ENCODE data around the gene EIF4G3. TPM values are rescaled to one million over a fixed set of nuclear protein-coding genes. Genes with fewer than 3 reads are reported as not detected.
A peak's percentile ranks its signal among the peaks of the same experiment; 100 is the strongest.

Gene EIF4G3
- total and polyA plus RNA-seq, 2 donors (not counting 1 experiment from before 2014, with no cell fraction given): 53.5 to 67.0 TPM

DNA sequence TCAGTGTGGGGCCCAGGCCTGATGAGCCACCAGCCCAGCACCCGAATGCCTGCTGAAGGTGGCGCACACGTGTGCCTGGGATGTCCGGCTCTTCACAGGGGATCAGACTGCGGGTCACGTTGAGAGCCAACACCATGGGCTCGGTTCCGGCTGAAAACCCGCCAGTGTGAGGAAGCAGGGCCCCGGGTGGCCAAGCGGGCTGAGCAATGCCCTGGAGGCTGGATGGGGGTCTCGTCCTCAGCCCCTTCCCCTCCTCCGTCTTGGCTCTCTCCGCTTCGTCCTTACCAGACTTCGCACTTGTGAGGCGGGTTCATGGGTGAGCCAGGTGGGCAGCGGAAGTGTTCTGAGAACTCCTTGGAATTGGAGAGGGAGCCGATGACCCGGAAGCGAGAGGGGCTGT is 43.0 kb upstream of the EIF4G3 start:
- Histone ChIP-seq H3K36me3 (ENCODE audit: control insufficient read depth, insufficient read depth, low read length) (peaks cover 34% of the 10 kb centered on the region), H3K4me3 (replicated peaks in 1 of 4; ENCODE audit: control extremely low read depth in 1 of 4, insufficient read depth in 1 of 4, low read depth in 3 of 4, low read length in 4 of 4) (no peak overlapping the region), H3K4me2 (ENCODE audit: extremely low read depth, insufficient read depth, low read length) (no peak overlapping the region), H3K4me1 (ENCODE audit: control insufficient read depth, extremely low read depth, insufficient read depth, low read length) (no peaks in the 10 kb centered on the region), H3K9ac (ENCODE audit: insufficient read depth, low read length) (no peak overlapping the region), H3K27ac (ENCODE audit: insufficient read depth, low read length) (no peak overlapping the region), H3K9me3 (ENCODE audit: control insufficient read depth, insufficient read depth, low read depth, low read length) (no peaks in the 10 kb centered on the region), H3K79me2 (ENCODE audit: control insufficient read depth, insufficient read depth, low read length) (no peaks in the 10 kb centered on the region), H4K20me1 (ENCODE audit: control insufficient read depth, extremely low read depth, insufficient read depth, low read length) (no peaks in the 10 kb centered on the region), H2AFZ (ENCODE audit: low read length) (no peak overlapping the region), H3K27me3 (ENCODE audit: control insufficient read depth, insufficient read depth, low read length) (no peaks in the 10 kb centered on the region)
- no peak for DNase-seq (ENCODE audit: low read depth in 2 of 2)
- TF ChIP-seq EZH2 (IDR thresholded peaks at IDR 0.05; ENCODE audit: low read length, missing control alignments): no peak
- TF ChIP-seq, protein P1, sequence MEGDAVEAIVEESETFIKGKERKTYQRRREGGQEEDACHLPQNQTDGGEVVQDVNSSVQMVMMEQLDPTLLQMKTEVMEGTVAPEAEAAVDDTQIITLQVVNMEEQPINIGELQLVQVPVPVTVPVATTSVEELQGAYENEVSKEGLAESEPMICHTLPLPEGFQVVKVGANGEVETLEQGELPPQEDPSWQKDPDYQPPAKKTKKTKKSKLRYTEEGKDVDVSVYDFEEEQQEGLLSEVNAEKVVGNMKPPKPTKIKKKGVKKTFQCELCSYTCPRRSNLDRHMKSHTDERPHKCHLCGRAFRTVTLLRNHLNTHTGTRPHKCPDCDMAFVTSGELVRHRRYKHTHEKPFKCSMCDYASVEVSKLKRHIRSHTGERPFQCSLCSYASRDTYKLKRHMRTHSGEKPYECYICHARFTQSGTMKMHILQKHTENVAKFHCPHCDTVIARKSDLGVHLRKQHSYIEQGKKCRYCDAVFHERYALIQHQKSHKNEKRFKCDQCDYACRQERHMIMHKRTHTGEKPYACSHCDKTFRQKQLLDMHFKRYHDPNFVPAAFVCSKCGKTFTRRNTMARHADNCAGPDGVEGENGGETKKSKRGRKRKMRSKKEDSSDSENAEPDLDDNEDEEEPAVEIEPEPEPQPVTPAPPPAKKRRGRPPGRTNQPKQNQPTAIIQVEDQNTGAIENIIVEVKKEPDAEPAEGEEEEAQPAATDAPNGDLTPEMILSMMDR (conservative IDR thresholded peaks at IDR 0.05 in 1 of 2, IDR thresholded peaks at IDR 0.05 in 1 of 2; ENCODE audit: low read depth in 1 of 2, low read length in 2 of 2): no peak

DNA sequence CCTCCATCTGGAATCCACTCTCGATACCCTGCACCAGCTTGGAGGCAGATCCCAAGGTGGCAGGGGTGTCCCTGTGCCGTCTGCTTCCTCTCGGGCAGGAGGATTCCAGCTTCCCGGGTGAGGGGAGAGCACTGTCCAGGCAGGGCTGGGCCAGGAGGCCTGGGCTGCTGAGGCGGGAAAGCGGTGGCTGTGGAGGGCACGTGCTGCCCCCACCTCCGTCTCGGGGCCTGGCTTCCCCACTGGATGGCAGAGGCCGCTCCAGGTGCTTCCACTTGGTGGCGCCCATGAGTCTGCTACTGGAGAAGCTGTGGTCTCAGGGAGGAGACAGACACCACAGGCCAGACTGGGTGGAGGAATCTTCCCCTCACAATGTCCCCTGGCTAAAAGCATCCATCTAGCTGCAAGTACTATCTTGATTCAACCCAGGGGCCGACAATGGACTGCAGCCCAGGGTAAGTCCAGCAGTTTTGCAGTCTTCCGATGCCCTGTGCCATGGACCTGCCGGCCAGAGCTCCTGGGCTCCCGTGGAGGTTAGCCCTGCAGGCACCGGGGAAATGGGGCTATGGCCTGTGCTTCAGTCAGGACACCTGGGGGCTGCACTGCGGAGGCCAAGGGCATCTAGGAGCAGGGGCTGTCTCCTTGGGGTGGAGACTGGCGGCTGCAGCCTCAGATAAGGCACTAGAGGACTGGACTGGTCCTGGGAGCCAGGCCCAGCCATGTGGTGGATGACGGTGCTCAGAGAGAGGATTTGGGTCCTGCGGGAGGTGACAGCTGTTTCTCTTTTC is 41.3 kb upstream of the EIF4G3 start:
- H3K4me1 ChIP-seq (ENCODE audit: control insufficient read depth, extremely low read depth, insufficient read depth, low read length): no peaks in the 10 kb centered on the region
- TF ChIP-seq, protein P1 (conservative IDR thresholded peaks at IDR 0.05 in 1 of 2, IDR thresholded peaks at IDR 0.05 in 1 of 2; ENCODE audit: low read depth in 1 of 2, low read length in 2 of 2): peak; percentile 11 to 53
- TF ChIP-seq EZH2 (IDR thresholded peaks at IDR 0.05; ENCODE audit: low read length, missing control alignments): no peak
- peak in 1 of 2 donors; percentile 23 for DNase-seq (ENCODE audit: low read depth in 2 of 2)
- no peaks in the 10 kb centered on the region for H3K27me3 ChIP-seq (ENCODE audit: control insufficient read depth, insufficient read depth, low read length)
- H3K36me3 ChIP-seq (ENCODE audit: control insufficient read depth, insufficient read depth, low read length): peaks cover 32% of the 10 kb centered on the region
- no peak overlapping the region for H3K27ac ChIP-seq (ENCODE audit: insufficient read depth, low read length)
- no peaks in the 10 kb centered on the region for H4K20me1 ChIP-seq (ENCODE audit: control insufficient read depth, extremely low read depth, insufficient read depth, low read length)
- no peak overlapping the region for H3K4me3 ChIP-seq (replicated peaks in 1 of 4; ENCODE audit: control extremely low read depth in 1 of 4, insufficient read depth in 1 of 4, low read depth in 3 of 4, low read length in 4 of 4)
- no peaks in the 10 kb centered on the region for H3K9me3 ChIP-seq (ENCODE audit: control insufficient read depth, insufficient read depth, low read depth, low read length)
- H3K9ac ChIP-seq (ENCODE audit: insufficient read depth, low read length): no peak overlapping the region
- no peak overlapping the region for H2AFZ ChIP-seq (ENCODE audit: low read length)
- H3K79me2 ChIP-seq (ENCODE audit: control insufficient read depth, insufficient read depth, low read length): no peaks in the 10 kb centered on the region
- no peak overlapping the region for H3K4me2 ChIP-seq (ENCODE audit: extremely low read depth, insufficient read depth, low read length)

DNA sequence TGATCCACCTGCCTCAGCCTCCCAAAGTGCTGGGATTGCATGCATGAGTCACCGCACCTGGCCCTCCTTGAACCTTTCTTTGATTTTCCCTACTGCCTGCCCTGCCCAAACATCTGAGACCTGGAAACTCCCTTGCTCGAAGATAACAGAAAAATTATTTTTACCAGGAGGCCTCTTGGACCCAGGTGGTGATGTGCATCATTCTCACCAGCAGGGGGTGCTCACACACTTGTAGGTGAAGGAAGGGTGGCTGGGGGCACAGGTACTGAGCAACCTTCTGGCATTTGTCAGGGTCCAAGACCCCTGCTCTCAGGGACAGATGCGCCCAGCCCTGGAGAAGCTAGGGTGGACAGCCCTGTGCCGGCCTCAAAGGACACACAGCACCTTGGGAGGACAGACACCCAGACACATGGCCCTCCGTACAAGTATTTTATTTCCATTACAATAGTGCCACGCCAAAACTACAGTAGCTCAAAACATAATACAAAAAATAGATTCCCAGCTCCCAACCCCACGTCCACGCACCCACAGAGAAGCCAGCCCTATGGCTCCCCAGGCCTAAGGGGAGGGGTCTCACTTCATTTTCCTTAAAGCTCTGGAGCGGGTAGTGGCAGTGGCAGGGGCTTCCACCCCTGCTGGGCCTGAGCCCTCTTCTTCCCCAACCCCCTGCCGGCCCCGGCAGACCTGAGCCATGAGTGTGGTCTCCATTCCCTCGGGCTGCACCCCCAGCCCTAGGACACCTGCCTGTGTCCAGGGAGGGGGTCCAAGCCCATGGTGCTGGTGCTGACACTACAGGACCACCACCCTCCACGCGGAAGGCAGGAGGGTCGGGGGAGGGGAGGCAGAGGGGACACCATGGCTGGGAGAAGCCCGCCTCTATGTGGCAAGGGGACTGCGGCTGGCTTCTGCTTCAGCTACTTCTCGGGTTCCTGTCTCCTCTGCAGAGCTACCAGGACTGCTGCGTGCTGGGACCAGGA is 40.4 kb upstream of the EIF4G3 start:
- Histone ChIP-seq H3K27ac (ENCODE audit: insufficient read depth, low read length) (no peak overlapping the region), H3K79me2 (ENCODE audit: control insufficient read depth, insufficient read depth, low read length) (no peaks in the 10 kb centered on the region), H3K27me3 (ENCODE audit: control insufficient read depth, insufficient read depth, low read length) (no peaks in the 10 kb centered on the region), H3K4me3 (replicated peaks in 1 of 4; ENCODE audit: control extremely low read depth in 1 of 4, insufficient read depth in 1 of 4, low read depth in 3 of 4, low read length in 4 of 4) (no peak overlapping the region), H3K4me2 (ENCODE audit: extremely low read depth, insufficient read depth, low read length) (no peak overlapping the region), H3K36me3 (ENCODE audit: control insufficient read depth, insufficient read depth, low read length) (peaks cover 29% of the 10 kb centered on the region), H3K4me1 (ENCODE audit: control insufficient read depth, extremely low read depth, insufficient read depth, low read length) (peaks cover 2% of the 10 kb centered on the region), H4K20me1 (ENCODE audit: control insufficient read depth, extremely low read depth, insufficient read depth, low read length) (no peaks in the 10 kb centered on the region), H2AFZ (ENCODE audit: low read length) (no peak overlapping the region), H3K9me3 (ENCODE audit: control insufficient read depth, insufficient read depth, low read depth, low read length) (no peaks in the 10 kb centered on the region), H3K9ac (ENCODE audit: insufficient read depth, low read length) (no peak overlapping the region)
- TF ChIP-seq EZH2 (IDR thresholded peaks at IDR 0.05; ENCODE audit: low read length, missing control alignments): no peak
- TF ChIP-seq, protein P1 (conservative IDR thresholded peaks at IDR 0.05 in 1 of 2, IDR thresholded peaks at IDR 0.05 in 1 of 2; ENCODE audit: low read depth in 1 of 2, low read length in 2 of 2): peak; percentile 61 to 77
- peak; percentile 26 to 45 for DNase-seq (ENCODE audit: low read depth in 2 of 2)
